CD8-positive, alpha-beta memory T cell (primary cell): ENCODE measurements around the gene RCBTB2. TPM values are rescaled to one million over a fixed set of nuclear protein-coding genes. Genes with fewer than 3 reads are reported as not detected.
A peak's percentile ranks its signal among the peaks of the same experiment; 100 is the strongest.

Experiments
- CTCF ChIA-PET: fragments of 350-600 bp; sonication (Branson Sonifier 250); formaldehyde crosslinking; loops from one replicate; lab custom pipeline; 2021; ENCODE audit warnings: antibody characterized with exemption; lab: Charles Lee
- POLR2A ChIA-PET: fragments of 350-600 bp; sonication (Branson Sonifier 250); formaldehyde crosslinking; loops from one replicate; lab custom pipeline; 2021; ENCODE audit warnings: antibody characterized with exemption; lab: Charles Lee
- DNase-seq, 5 donors: peaks; one replicate each; pipeline versions ENCODE4 v3.0.0 to v3.0.0-alpha.2; 2020 to 2022; ENCODE audit warnings: mixed read lengths in 1 of 5
- H3K27ac ChIP-seq: one replicate; pipeline ENCODE4 v1.7.0; 2013; ENCODE audit warnings: low read depth, mild to moderate bottlenecking, low read length, moderate library complexity
- H3K27me3 ChIP-seq: 2 replicates; pipeline ENCODE4 v1.7.0; 2013; ENCODE audit warnings: low read length, mild to moderate bottlenecking; ENCODE audit not compliant: insufficient read depth, poor library complexity, severe bottlenecking
- H3K36me3 ChIP-seq: 2 replicates; pipeline ENCODE4 v1.7.0; 2013; ENCODE audit warnings: mild to moderate bottlenecking, low read length, moderate library complexity; ENCODE audit not compliant: insufficient read depth
- H3K4me1 ChIP-seq: 2 replicates; pipeline ENCODE4 v1.7.0; 2013; ENCODE audit warnings: mild to moderate bottlenecking, low read length, moderate library complexity; ENCODE audit not compliant: insufficient read depth
- H3K4me3 ChIP-seq: 2 replicates; pipeline ENCODE4 v1.7.0; 2013; ENCODE audit warnings: mild to moderate bottlenecking, low read length
- H3K9me3 ChIP-seq: 2 replicates; pipeline ENCODE4 v1.7.0; 2013; ENCODE audit warnings: mild to moderate bottlenecking, low read length
- H3K27ac Mint-ChIP-seq, 8 donors: one replicate each; pipeline ENCODE4 v1.8.0; 2020 to 2021; ENCODE audit warnings: mixed read lengths in 8 of 8, mild to moderate bottlenecking in 6 of 8, inconsistent platforms in 3 of 8, moderate library complexity in 3 of 8
- H3K27me3 Mint-ChIP-seq, 2 donors: one replicate each; pipeline ENCODE4 v1.8.0; 2020 to 2021; ENCODE audit warnings: mixed read lengths in 2 of 2, mild to moderate bottlenecking in 1 of 2, moderate library complexity in 1 of 2
- H3K36me3 Mint-ChIP-seq, 3 donors: one replicate each; pipeline ENCODE4 v1.8.0; 2020 to 2021; ENCODE audit warnings: mixed read lengths in 3 of 3, inconsistent platforms in 1 of 3, mild to moderate bottlenecking in 1 of 3
- H3K4me1 Mint-ChIP-seq, 3 donors: one replicate each; pipeline ENCODE4 v1.8.0; 2020 to 2021; ENCODE audit warnings: mixed read lengths in 3 of 3, inconsistent platforms in 1 of 3, mild to moderate bottlenecking in 1 of 3
- H3K4me3 Mint-ChIP-seq, 7 donors: one replicate each; pipeline ENCODE4 v1.8.0; 2020 to 2021; ENCODE audit warnings: mixed read lengths in 7 of 7, mild to moderate bottlenecking in 6 of 7, moderate library complexity in 4 of 7, inconsistent platforms in 2 of 7
- H3K9me3 Mint-ChIP-seq, 5 donors: one replicate each; pipeline ENCODE4 v1.8.0; 2020 to 2022; ENCODE audit warnings: mixed read lengths in 5 of 5, mild to moderate bottlenecking in 3 of 5, moderate library complexity in 2 of 5, inconsistent platforms in 1 of 5
- polyA plus RNA-seq: library from polyadenylated mRNA; unstranded; fragments of 300-500 nt; fragmentation: Illumina TruSeq; gene quantifications from one replicate; pipeline ENCODE4 v1.2.3, GENCODE V29; 2021
- total RNA-seq, 2 experiments: library from RNA; stranded (reverse); gene quantifications; one replicate each; pipeline ENCODE4 v1.2.3, GENCODE V29; 2021

Gene RCBTB2
- total and polyA plus RNA-seq, 3 experiments from 2014 or later: 5.4 to 23.4 (median 6.5) TPM

GRCh38 chr13:48562296-48563066, 29.6 kb upstream of the RCBTB2 start:
- no peaks in the 10 kb centered on the region for H3K27me3 ChIP-seq
- CTCF ChIA-PET: interaction anchor here (0.7 to 3.0 kb wide), 12 partner anchors 10 to 547 kb away, joined by 3 to 15 read pairs (median 3); partner anchors contain the start of gene RCBTB2
- Mint-ChIP-seq H3K27ac (peak overlapping the region in 6 of 8 donors; percentile 4 to 85 (median 42)), H3K9me3 (no peaks in the 10 kb centered on the region), H3K36me3 (peaks cover 0 to 5% (median 2%) of the 10 kb centered on the region in 3 donors), H3K4me1 (peaks cover 46 to 79% (median 61%) of the 10 kb centered on the region in 3 donors), H3K27me3 (peaks cover 0 to 3% of the 10 kb centered on the region in 2 donors), H3K4me3 (peak overlapping the region; percentile 8 to 79 (median 56))
- POLR2A ChIA-PET: interaction anchor here (0.7 to 3.3 kb wide), 10 partner anchors 11 to 468 kb away, joined by 3 to 28 read pairs (median 4); partner anchors contain the start of genes LPAR6, MED4 and RCBTB2
- H3K4me1 ChIP-seq: peaks cover 32% of the 10 kb centered on the region
- H3K27ac ChIP-seq: no peak overlapping the region
- no peaks in the 10 kb centered on the region for H3K9me3 ChIP-seq
- peak; percentile 38 to 85 (median 80) for DNase-seq
- no peaks in the 10 kb centered on the region for H3K36me3 ChIP-seq
- H3K4me3 ChIP-seq: peak overlapping the region; percentile 30

GRCh38 chr13:48561466-48562235, 28.8 kb upstream of the RCBTB2 start:
- DNase-seq: peak in 1 of 5 donors; percentile 11
- Mint-ChIP-seq H3K4me1 (peaks cover 46 to 83% (median 61%) of the 10 kb centered on the region in 3 donors), H3K4me3 (peak overlapping the region; percentile 14 to 79 (median 67)), H3K9me3 (no peaks in the 10 kb centered on the region), H3K36me3 (peaks cover 0 to under 1% (median 0%) of the 10 kb centered on the region in 3 donors), H3K27me3 (no peaks in the 10 kb centered on the region), H3K27ac (peak overlapping the region in 6 of 8 donors; percentile 14 to 85 (median 46))
- Histone ChIP-seq H3K27ac (no peak overlapping the region), H3K9me3 (no peaks in the 10 kb centered on the region), H3K4me3 (peak overlapping the region; percentile 20), H3K36me3 (no peaks in the 10 kb centered on the region), H3K4me1 (peaks cover 32% of the 10 kb centered on the region), H3K27me3 (no peaks in the 10 kb centered on the region)
- POLR2A ChIA-PET: interaction anchor here (0.7 to 3.3 kb wide), 8 partner anchors 10 to 467 kb away, joined by 3 to 28 read pairs (median 4); partner anchors contain the start of genes LPAR6, MED4 and RCBTB2
- CTCF ChIA-PET: interaction anchor here (0.8 to 3.0 kb wide), 13 partner anchors 10 to 229 kb away, joined by 3 to 15 read pairs (median 3); partner anchors contain the start of gene RCBTB2

GRCh38 chr13:48560657-48561337, 27.9 kb upstream of the RCBTB2 start:
- ChIA-PET POLR2A (interaction anchor here (1.6 to 3.3 kb wide), 2 partner anchors 28 to 34 kb away, joined by 4 to 28 read pairs; partner anchors contain the start of gene RCBTB2), CTCF (interaction anchor here (0.8 to 1.4 kb wide), 6 partner anchors 16 to 466 kb away, joined by 3 to 6 read pairs (median 4); partner anchors contain the start of genes MED4 and RCBTB2)
- Mint-ChIP-seq H3K36me3 (peaks cover 0 to 5% (median 0%) of the 10 kb centered on the region in 3 donors), H3K9me3 (peaks cover 0 to 1% (median 0%) of the 10 kb centered on the region in 5 donors), H3K27me3 (no peaks in the 10 kb centered on the region), H3K4me1 (peaks cover 46 to 83% (median 61%) of the 10 kb centered on the region in 3 donors), H3K27ac (peak overlapping the region in 3 of 8 donors; percentile 34 to 86 (median 51)), H3K4me3 (peak overlapping the region; percentile 14 to 70 (median 50))
- Histone ChIP-seq H3K27me3 (no peaks in the 10 kb centered on the region), H3K4me3 (no peak overlapping the region), H3K9me3 (no peaks in the 10 kb centered on the region), H3K4me1 (peaks cover 32% of the 10 kb centered on the region), H3K27ac (no peak overlapping the region), H3K36me3 (no peaks in the 10 kb centered on the region)
- DNase-seq: no peak

DNA sequence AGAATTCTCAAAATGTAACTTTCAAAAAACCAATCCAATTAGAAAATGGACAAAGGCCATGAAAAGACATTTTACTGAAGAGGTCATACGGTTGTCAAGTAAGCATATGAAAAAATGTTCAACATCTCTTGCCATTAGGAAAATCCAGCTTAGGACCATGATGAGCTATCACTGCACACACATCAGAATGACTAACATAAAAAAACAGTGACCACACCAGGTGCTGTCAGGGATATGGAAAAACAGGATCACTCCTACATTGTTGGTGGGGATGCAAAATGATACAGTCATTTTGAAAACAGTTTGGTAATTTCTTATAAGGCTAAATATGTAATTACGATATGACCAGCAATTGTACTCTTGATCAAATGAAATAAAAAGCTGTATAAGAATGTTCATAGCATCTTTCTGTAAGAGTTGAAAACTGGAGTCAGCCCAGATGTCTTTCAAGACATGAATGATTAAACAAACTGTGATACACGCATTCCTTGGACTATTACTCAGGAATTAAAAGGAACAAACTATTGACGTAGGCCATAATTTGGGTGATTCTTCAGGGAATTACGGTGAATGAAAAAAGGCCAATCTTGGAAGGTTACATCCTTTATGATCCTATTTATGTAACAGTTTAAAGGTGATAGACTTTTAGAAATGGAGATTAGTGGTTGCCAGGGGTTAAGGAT, 26.9 kb upstream of the RCBTB2 start:
- Mint-ChIP-seq H3K36me3 (peaks cover 0 to 5% (median 0%) of the 10 kb centered on the region in 3 donors), H3K9me3 (peaks cover 2 to 7% (median 3%) of the 10 kb centered on the region in 5 donors), H3K27me3 (no peaks in the 10 kb centered on the region), H3K27ac (peak overlapping the region in 3 of 8 donors; percentile 10 to 56 (median 36)), H3K4me1 (peaks cover 44 to 75% (median 55%) of the 10 kb centered on the region in 3 donors), H3K4me3 (peak overlapping the region in 1 of 7 donors; percentile 6)
- ChIA-PET POLR2A (interaction anchor here (1.1 kb wide), 1 partner anchor 27 kb away, joined by 4 read pairs; the partner anchor contains the start of gene RCBTB2), CTCF (no interaction called here)
- no peak overlapping the region for H3K4me3 ChIP-seq
- no peaks in the 10 kb centered on the region for H3K36me3 ChIP-seq
- peaks cover 32% of the 10 kb centered on the region for H3K4me1 ChIP-seq
- DNase-seq: no peak
- no peak overlapping the region for H3K27ac ChIP-seq
- no peaks in the 10 kb centered on the region for H3K27me3 ChIP-seq
- H3K9me3 ChIP-seq: no peaks in the 10 kb centered on the region

GRCh38 chr13:48556817-48557216, 23.9 kb upstream of the RCBTB2 start:
- Histone ChIP-seq H3K4me1 (peaks cover 13% of the 10 kb centered on the region), H3K27ac (no peak overlapping the region), H3K9me3 (no peaks in the 10 kb centered on the region), H3K27me3 (no peaks in the 10 kb centered on the region), H3K4me3 (no peak overlapping the region), H3K36me3 (no peaks in the 10 kb centered on the region)
- Mint-ChIP-seq H3K36me3 (peaks cover 0 to 12% (median 0%) of the 10 kb centered on the region in 3 donors), H3K27me3 (no peaks in the 10 kb centered on the region), H3K9me3 (peaks cover 5 to 9% (median 6%) of the 10 kb centered on the region in 5 donors), H3K4me3 (no peak overlapping the region), H3K4me1 (peaks cover 24 to 46% (median 25%) of the 10 kb centered on the region in 3 donors), H3K27ac (no peak overlapping the region)
- CTCF ChIA-PET: no interaction called here
- DNase-seq: no peak
- POLR2A ChIA-PET: no interaction called here

GRCh38 chr13:48555441-48555840, 22.6 kb upstream of the RCBTB2 start:
- H3K36me3 Mint-ChIP-seq: peaks cover 0 to 13% (median 0%) of the 10 kb centered on the region in 3 donors
- H3K9me3 Mint-ChIP-seq: peaks cover 5 to 20% (median 7%) of the 10 kb centered on the region in 5 donors
- no peak overlapping the region for H3K4me3 Mint-ChIP-seq
- H3K4me3 ChIP-seq: no peak overlapping the region
- peaks cover 13 to 32% (median 13%) of the 10 kb centered on the region in 3 donors for H3K4me1 Mint-ChIP-seq
- CTCF ChIA-PET: no interaction called here
- no peaks in the 10 kb centered on the region for H3K4me1 ChIP-seq
- H3K27ac ChIP-seq: no peak overlapping the region
- no peaks in the 10 kb centered on the region for H3K27me3 Mint-ChIP-seq
- H3K36me3 ChIP-seq: no peaks in the 10 kb centered on the region
- H3K27me3 ChIP-seq: no peaks in the 10 kb centered on the region
- peaks cover 6% of the 10 kb centered on the region for H3K9me3 ChIP-seq
- POLR2A ChIA-PET: interaction anchor here (0.6 to 1.0 kb wide), 2 partner anchors 23 to 951 kb away, joined by 3 to 6 read pairs; partner anchors contain the start of gene RCBTB2
- H3K27ac Mint-ChIP-seq: no peak overlapping the region
- DNase-seq: no peak
